Activated gamma-delta T cell treated with Interleukin-2 at 50 U/mL for 16 hours (primary cell): ENCODE measurements around the gene TEP1.

Experiments used
- DNase-seq: peaks from one replicate; pipeline ENCODE4 v3.0.0-alpha.2; 2020

TEP1 gene

GRCh38 chr14:20334017-20334416 lies 79.3 kb downstream of the TEP1 start:
- no peak for DNase-seq

GRCh38 chr14:20333494-20333841 lies 79.8 kb downstream of the TEP1 start:
- no peak for DNase-seq

- DNase-seq = peak; percentile 38
Measured at GRCh38 chr14:20332788-20333493, 80.4 kb downstream of the TEP1 start, which contains the start of gene CCNB1IP1. TSS of gene CCNB1IP1 (minus strand) at chr14:20333279. CDS start at chr14:20316523, 16,756 bp downstream.

- DNase-seq = no peak
Measured at GRCh38 chr14:20332431-20332787, 80.9 kb downstream of the TEP1 start.

- no peak for DNase-seq
Measured at GRCh38 chr14:20331053-20331613, 82.2 kb downstream of the TEP1 start.

DNA sequence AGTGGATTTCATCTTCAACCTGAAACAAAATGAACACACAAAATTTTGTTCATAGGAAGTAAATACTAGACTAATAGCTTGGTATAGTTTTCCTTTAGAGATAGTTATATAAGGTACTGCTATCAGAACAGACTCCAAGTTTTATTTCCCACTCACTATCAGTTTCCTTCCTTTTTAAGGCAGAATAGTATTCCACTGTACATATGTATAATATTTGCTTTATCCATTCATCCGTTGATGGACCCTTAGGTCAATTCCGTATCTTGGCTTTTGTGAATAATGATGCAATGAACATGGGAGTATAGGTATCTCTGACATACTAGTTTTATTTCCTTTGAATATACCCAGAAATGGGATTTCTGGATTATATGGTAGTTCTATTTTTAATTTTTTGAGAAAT lies 83.9 kb downstream of the TEP1 start:
- no peak for DNase-seq

DNA sequence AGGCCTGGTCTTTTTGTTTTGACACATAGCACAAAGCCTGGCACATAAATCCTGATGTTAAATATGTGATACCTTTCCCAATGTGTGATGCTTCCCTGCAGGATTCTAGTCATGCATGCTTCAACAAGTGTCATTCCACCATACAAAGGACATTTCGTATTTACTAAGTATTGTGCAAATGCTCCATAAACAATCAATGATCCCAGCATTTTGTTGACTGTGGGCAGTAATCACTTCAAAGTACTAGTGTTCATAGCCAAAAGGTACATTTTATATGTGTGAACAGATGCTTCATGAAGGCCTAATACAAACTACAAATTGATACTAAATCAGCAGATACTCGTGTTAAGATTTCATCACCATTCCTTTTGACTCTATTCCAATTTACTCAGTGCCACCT lies 84.6 kb downstream of the TEP1 start:
- DNase-seq = no peak

DNA sequence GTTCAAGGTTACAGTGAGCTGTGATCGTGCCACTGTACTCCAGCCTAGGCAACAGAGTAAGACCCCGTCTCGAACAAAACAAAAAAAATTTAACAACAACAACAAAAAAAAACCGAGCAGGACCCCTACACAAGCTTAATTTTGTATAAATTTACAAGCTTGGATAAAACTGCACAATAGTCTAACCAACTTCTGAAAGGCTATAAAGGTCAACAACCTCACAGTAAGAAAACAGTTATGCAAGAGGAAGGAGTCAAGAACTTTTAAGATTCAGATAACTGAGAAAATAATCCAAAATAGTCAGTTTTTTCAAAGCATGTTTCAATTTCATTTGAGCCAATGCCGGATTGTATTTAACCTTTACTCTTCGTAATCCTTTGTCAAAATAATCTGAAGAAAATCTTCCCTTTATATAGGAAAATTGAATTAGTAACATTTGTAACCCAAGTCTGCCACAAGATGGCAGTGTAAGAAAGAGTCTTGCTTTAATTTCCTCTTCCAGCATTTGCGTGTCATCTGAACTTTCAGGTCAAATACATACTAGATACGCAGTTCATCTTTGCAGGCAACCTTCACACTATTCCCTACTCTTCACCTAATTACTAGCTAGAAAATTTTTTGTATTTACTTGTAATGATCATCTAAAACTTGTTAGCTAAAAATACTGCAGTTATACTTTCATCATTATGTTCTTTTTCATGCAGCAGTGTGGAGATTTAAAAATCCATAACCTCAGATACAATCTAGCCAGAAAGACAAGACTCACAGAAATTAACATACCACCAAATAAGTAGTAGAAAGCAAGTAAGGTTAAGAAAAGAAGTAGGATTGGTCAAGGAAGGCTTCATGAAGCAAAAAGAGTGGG lies 86.1 kb downstream of the TEP1 start:
- DNase-seq = peak; percentile 19

- no peak for DNase-seq
Measured at GRCh38 chr14:20317720-20318119, 95.6 kb downstream of the TEP1 start.
